VCaP (cell line): ENCODE measurements around the gene HSPB7.

Experiments used
- H3K27ac ChIP-seq: fragments of 450-650 bp; 2 replicates; pipeline ENCODE4 v1.5.1; 2017
- CTCF ChIP-seq: fragments of 450-650 bp; conservative IDR thresholded peaks from 2 replicates; pipeline ENCODE4 v1.5.1; 2017; ENCODE audit warnings: mild to moderate bottlenecking, moderate library complexity

The HSPB7 gene

GRCh38 chr1:16019644-16020277, 1.9 kb upstream of the HSPB7 start:
- no peak for TF ChIP-seq CTCF
- H3K27ac ChIP-seq = no peak overlapping the region

GRCh38 chr1:16018749-16019643, 1.2 kb upstream of the HSPB7 start:
- no peak for TF ChIP-seq CTCF
- no peak overlapping the region for H3K27ac ChIP-seq

GRCh38 chr1:16018308-16018707, 465 bp upstream of the HSPB7 start:
- no peak for TF ChIP-seq CTCF
- H3K27ac ChIP-seq = no peak overlapping the region

- TF ChIP-seq CTCF = no peak
- H3K27ac ChIP-seq = no peak overlapping the region
These were observed 775 bp downstream of the HSPB7 start for GRCh38 chr1:16017076-16017460.

- TF ChIP-seq CTCF = no peak
- no peak overlapping the region for H3K27ac ChIP-seq
These were observed 1.6 kb downstream of the HSPB7 start for GRCh38 chr1:16015960-16016901.

- no peak overlapping the region for H3K27ac ChIP-seq
These were observed 2.4 kb downstream of the HSPB7 start for GRCh38 chr1:16015491-16015890.

More at GRCh38 chr1:16015491-16015890, 2.4 kb downstream of the HSPB7 start:
- no peak for TF ChIP-seq CTCF
